ENCODE data around the gene HMGB2. TPM values are rescaled to one million over a fixed set of nuclear protein-coding genes. Genes with fewer than 3 reads are reported as not detected.

HMGB2 gene
- 41.3 and 48.4 TPM in 2 replicates for total RNA-seq

DNA sequence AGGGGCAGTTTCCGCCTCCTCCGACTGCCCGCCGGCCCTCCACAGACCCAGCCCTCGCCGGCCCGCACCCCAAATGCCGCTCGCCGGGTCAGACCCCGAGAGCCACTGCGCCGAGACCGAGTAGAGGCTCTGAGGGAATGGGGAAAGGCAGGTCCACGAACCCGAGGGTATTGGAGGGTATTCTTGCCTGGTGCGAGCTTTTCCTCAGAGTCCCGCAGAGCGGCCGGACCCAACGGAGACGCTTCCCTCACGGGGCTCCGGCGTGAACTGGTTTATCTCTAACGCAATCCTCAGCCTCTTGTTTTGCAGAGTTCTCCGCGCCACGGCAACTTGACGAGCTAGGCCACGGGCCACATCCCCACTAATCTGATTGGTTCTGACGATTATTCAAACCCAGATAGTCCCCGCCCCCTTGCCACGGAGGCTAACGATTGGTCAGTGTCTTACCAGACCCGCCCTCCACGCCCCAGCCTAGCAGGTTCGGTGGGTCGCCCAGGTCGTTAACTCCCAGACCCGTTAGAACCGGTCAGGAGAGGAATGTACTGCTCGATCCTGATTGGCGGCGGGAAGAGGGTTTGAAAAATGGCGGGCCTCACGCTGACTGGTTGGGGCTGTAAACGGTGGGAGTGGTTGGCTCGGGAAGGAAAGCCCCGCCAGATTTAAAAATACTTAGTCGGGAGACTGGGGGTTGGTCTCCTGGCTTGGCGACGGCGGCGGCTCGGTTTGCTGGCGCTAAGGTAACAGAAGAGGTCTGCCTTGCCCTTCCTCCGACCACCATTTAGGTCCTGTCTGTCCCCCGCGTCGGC is at the start of gene HMGB2:
Gene HMGB2, minus strand, starts transcription at position 274 of the 806 bp plus-strand sequence. CDS start 709 bp downstream, outside the sequence.

GRCh38 chr4:173370477-173371291 is 36.5 kb upstream of the HMGB2 start, which contains the start of gene SAP30:
SAP30 (plus strand) TSS chr4:173370954; CDS start chr4:173371183, 229 bp downstream.

Other genes starting within 250 kb of the HMGB2 start
- 9.8 and 15.1 TPM in 2 replicates for gene GALNT7, start 165.5 kb downstream of the HMGB2 start, total RNA-seq
- 15.8 and 19.2 TPM in 2 replicates for gene SAP30, start 36.6 kb upstream of the HMGB2 start, total RNA-seq
- under 0.01 and 0.09 TPM in 2 replicates for gene SCRG1, start 64.8 kb upstream of the HMGB2 start, total RNA-seq
- 3.2 and 8.4 TPM in 2 replicates for gene HAND2, start 195.9 kb upstream of the HMGB2 start, total RNA-seq